Upper lobe of left lung (tissue), 6 donors: ENCODE data around the gene STOML1. TPM values are rescaled to one million over a fixed set of nuclear protein-coding genes. Genes with fewer than 3 reads are reported as not detected.
A peak's percentile ranks its signal among the peaks of the same experiment; 100 is the strongest.

ENCODE experiments used
- ATAC-seq, 2 donors: fragments of 200-7000 bp; cut with Tn5 transposase; one replicate each; pipeline ENCODE4 v1.9.1; 2022; ENCODE audit warnings: mild to moderate bottlenecking in 2 of 2, moderate library complexity in 2 of 2; ENCODE audit not compliant: low FRiP score in 2 of 2
- DNase-seq, 2 donors: peaks; one replicate each; pipeline ENCODE4 v3.0.0-alpha.2; 2019 to 2020
- H3K27ac ChIP-seq, 4 donors: fragments of 200-600 bp; sonication (generic); one replicate each; pipeline ENCODE4 v1.5.1; 2016 to 2019
- H3K27me3 ChIP-seq, 4 donors: fragments of 200-600 bp; sonication (generic); one replicate each; pipeline ENCODE4 v1.5.1; 2017 to 2019
- H3K36me3 ChIP-seq, 4 donors: fragments of 200-600 bp; sonication (generic); one replicate each; pipeline ENCODE4 v1.5.1; 2016 to 2019
- H3K4me1 ChIP-seq, 4 donors: fragments of 200-600 bp; sonication (generic); one replicate each; pipeline ENCODE4 v1.5.1; 2018 to 2019
- H3K4me3 ChIP-seq, 4 donors: fragments of 200-600 bp; sonication (generic); one replicate each; pipeline ENCODE4 v1.5.1; 2017 to 2019; ENCODE audit warnings: mild to moderate bottlenecking in 2 of 4, moderate library complexity in 1 of 4
- H3K9me3 ChIP-seq, 4 donors: fragments of 200-600 bp; sonication (generic); one replicate each; pipeline ENCODE4 v1.5.1; 2018 to 2019
- EP300 ChIP-seq, 4 donors: sonication (generic); formaldehyde crosslinking; IDR thresholded peaks; one replicate each; pipeline ENCODE4 v1.5.1; 2017; ENCODE audit warnings: antibody characterized with exemption in 4 of 4, control low read depth in 2 of 4
- POLR2A ChIP-seq, 4 donors: fragments of 450-650 bp; IDR thresholded peaks; one replicate each; pipeline ENCODE4 v1.5.1; 2016 to 2017; ENCODE audit warnings: antibody characterized with exemption in 4 of 4, mild to moderate bottlenecking in 2 of 4
- POLR2AphosphoS5 ChIP-seq, 2 donors: sonication (generic); formaldehyde crosslinking; IDR thresholded peaks; one replicate each; pipeline ENCODE4 v1.5.1; 2017; ENCODE audit warnings: antibody characterized with exemption in 2 of 2
- WGBS, 2 donors: methylation state at CpG; one replicate each; pipeline ENCODE4 v1.1.5; 2017 to 2018; 5-methylcytosine and 5-hydroxymethylcytosine counted together
- total RNA-seq, 6 donors: library from RNA; depleted of rRNA in 4 of 6; stranded (reverse); fragments of >200 nt in 4 of 6; gene quantifications; one replicate each; pipeline versions ENCODE4 v1.1.0 to v1.2.1, GENCODE V29; 2016 to 2021
- TF ChIP-seq, protein P1 (sequence below), 6 experiments: fragments of 450-650 bp in 4 of 6; fragments of 200-600 bp in 2 of 6; sonication (generic) in 2 of 6; IDR thresholded peaks; one replicate each; pipeline ENCODE4 v1.5.1; 2016 to 2019; ENCODE audit warnings: antibody characterized with exemption in 6 of 6
- donor health status: DM: no; HTN: no; CAD: no; lungs with moderate emphysema.
- donor health status: DM: no; HTN: yes; CAD: no; lungs with severe emphysema.

STOML1 gene
- total RNA-seq, 6 donors from 2014 or later: 12.2 to 23.3 (median 18.3) TPM

DNA sequence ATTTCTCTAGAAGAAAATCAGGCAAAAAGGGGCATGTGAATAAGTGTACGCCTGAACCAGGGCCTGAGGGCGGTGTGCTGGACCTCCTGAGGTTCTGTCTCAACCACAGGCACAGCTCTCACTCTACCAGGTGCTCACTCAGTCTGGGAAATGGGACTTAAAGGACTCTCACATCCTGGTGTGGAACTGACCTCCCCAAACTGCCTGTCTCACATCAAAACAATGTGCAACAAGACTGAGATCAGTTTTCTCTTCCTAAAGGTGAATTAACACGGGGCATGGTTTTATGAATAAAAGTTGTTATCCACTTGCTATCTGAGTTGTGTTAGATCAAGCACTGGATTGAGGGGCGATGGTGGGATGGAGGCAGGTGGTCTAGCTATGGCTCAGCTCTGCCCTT is 4.8 kb downstream of the STOML1 start:
- peaks cover 0 to 17% (median 3%) of the 10 kb centered on the region in 4 donors for H3K36me3 ChIP-seq
- TF ChIP-seq EP300 (IDR thresholded peaks at IDR 0.05) (no peak), POLR2AphosphoS5 (IDR thresholded peaks at IDR 0.05) (no peak), POLR2A (IDR thresholded peaks at IDR 0.05) (no peak)
- TF ChIP-seq, protein P1, sequence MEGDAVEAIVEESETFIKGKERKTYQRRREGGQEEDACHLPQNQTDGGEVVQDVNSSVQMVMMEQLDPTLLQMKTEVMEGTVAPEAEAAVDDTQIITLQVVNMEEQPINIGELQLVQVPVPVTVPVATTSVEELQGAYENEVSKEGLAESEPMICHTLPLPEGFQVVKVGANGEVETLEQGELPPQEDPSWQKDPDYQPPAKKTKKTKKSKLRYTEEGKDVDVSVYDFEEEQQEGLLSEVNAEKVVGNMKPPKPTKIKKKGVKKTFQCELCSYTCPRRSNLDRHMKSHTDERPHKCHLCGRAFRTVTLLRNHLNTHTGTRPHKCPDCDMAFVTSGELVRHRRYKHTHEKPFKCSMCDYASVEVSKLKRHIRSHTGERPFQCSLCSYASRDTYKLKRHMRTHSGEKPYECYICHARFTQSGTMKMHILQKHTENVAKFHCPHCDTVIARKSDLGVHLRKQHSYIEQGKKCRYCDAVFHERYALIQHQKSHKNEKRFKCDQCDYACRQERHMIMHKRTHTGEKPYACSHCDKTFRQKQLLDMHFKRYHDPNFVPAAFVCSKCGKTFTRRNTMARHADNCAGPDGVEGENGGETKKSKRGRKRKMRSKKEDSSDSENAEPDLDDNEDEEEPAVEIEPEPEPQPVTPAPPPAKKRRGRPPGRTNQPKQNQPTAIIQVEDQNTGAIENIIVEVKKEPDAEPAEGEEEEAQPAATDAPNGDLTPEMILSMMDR (IDR thresholded peaks at IDR 0.05): no peak

DNA sequence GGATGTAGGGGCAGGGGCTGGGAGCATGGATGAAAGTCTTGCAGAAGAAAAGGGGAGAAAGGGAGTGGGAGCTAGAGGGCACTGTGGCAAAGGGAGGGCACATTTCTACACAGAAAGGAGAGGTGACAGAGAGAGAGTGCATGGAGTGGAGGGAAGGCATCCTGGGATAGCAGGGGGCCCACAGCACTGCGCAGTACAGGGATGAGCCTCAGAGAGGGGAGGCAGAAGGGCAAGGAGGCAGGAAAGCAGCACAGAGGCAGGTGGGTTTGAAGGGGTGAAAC is 5.4 kb downstream of the STOML1 start:
- H3K4me3 ChIP-seq: no peak overlapping the region
- no peak for ATAC-seq
- H3K9me3 ChIP-seq: no peaks in the 10 kb centered on the region
- peaks cover 83 to 100% (median 98%) of the 10 kb centered on the region in 4 donors for H3K4me1 ChIP-seq
- H3K27me3 ChIP-seq: no peaks in the 10 kb centered on the region
- DNase-seq: no peak
- peak overlapping the region; percentile 92 to 99 (median 96) for H3K27ac ChIP-seq
- TF ChIP-seq, protein P1 (IDR thresholded peaks at IDR 0.05): no peak
- TF ChIP-seq POLR2AphosphoS5 (IDR thresholded peaks at IDR 0.05) (no peak), EP300 (IDR thresholded peaks at IDR 0.05) (no peak), POLR2A (IDR thresholded peaks at IDR 0.05) (no peak)
- peaks cover 0 to 17% (median 3%) of the 10 kb centered on the region in 4 donors for H3K36me3 ChIP-seq
- 96 to 100% methylated on average over 1 of the region's 1 CpG for WGBS, 2 donors

More for the DNA sequence above, 4.8 kb downstream of the STOML1 start:
- ATAC-seq (no peak), DNase-seq (no peak)
- 80 to 81% methylated on average over 4 of the region's 4 CpGs for WGBS, 2 donors
- Histone ChIP-seq H3K27ac (peak overlapping the region; percentile 92 to 99 (median 96)), H3K4me1 (peaks cover 79 to 96% (median 93%) of the 10 kb centered on the region in 4 donors), H3K4me3 (no peak overlapping the region), H3K27me3 (no peaks in the 10 kb centered on the region), H3K9me3 (no peaks in the 10 kb centered on the region)

DNA sequence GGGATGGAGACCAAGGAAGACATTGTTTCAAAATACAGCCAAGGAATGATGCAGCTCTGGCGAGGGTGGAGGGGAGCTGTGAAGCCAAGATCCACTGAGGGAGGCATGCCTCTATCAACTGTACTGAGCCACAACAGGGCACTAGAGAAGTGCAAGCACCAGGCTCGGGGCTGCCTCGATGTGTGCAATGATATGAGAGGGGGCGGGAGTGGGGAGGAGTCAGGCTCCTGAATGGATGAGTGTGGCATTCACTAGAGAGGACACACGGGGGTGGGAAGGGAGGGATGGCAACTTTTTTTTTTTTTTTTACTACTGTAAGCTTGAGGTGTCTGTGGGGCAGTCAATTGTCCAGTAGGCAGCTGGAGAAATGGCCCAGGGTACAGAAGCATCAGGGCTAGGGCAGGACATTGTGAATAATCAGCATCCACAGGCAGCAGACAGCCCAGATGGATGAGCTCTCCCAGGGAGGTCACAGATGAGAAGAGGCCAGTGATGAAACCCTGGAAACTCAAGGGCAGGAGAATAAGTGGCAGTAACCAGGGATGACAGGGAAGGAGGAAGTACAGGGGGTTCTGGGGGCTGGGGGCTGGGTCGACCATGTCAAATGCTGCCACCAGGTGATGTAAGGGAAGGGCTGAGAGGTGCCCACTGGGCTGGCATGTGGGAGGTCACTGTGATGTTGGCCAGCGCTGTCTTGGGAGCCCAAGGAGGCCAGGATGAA is 5.9 kb downstream of the STOML1 start:
- ATAC-seq (no peak), DNase-seq (no peak)
- Histone ChIP-seq H3K27me3 (no peaks in the 10 kb centered on the region), H3K36me3 (peaks cover 0 to 17% (median 3%) of the 10 kb centered on the region in 4 donors), H3K4me1 (peaks cover 83 to 100% (median 98%) of the 10 kb centered on the region in 4 donors), H3K27ac (peak overlapping the region; percentile 92 to 99 (median 96)), H3K9me3 (no peaks in the 10 kb centered on the region), H3K4me3 (no peak overlapping the region)
- 52% methylated on average over 7 of the region's 7 CpGs for WGBS, 2 donors
- no peak for TF ChIP-seq POLR2AphosphoS5 (IDR thresholded peaks at IDR 0.05)
- TF ChIP-seq, protein P1 (IDR thresholded peaks at IDR 0.05): no peak
- no peak for TF ChIP-seq POLR2A (IDR thresholded peaks at IDR 0.05)
- no peak for TF ChIP-seq EP300 (IDR thresholded peaks at IDR 0.05)

DNA sequence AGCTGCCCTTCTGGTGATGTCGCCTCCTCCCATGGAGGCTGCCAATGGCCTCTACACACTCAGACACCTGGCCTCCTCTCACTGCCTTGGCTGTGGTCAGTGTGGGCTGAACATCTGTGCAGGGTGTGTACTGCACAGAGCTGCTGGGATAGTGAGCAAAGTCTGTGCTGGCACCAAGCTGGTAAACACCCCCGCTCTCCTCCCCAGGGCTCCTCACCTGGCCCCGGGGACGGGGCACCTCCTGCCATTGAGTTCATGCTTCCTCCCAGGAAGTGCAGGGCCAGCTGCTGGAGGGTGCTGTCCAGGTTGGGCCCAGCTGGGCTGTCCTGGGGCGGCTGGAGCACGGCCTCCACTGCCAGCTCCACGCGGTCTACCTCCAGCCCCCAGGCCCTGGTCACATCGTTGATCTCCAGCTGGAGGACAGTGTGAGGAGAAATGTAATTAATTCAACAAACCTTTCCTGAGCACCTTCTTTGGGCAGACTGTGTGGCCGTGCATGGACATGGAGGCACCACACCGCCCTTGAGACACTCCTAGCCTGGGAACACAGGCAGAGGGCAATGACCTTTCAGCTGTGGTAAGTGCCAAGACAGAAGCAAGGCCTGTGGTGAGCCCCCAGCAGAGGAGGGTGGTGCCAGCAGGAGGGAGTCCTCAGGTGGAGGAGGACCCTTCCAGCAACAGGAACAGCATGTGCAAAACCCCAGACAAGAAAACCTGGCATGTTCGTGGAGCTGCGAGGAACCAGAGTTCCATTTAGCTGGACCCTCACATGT is 6.8 kb downstream of the STOML1 start:
- Histone ChIP-seq H3K27me3 (no peaks in the 10 kb centered on the region), H3K4me3 (no peak overlapping the region), H3K36me3 (peaks cover 0 to 17% (median 3%) of the 10 kb centered on the region in 4 donors), H3K9me3 (no peaks in the 10 kb centered on the region), H3K27ac (peak overlapping the region; percentile 93 to 99 (median 96)), H3K4me1 (peaks cover 79 to 92% (median 90%) of the 10 kb centered on the region in 4 donors)
- peak in 1 of 2 donors; percentile 54 for DNase-seq
- TF ChIP-seq POLR2A (IDR thresholded peaks at IDR 0.05): no peak
- TF ChIP-seq POLR2AphosphoS5 (IDR thresholded peaks at IDR 0.05): no peak
- TF ChIP-seq EP300 (IDR thresholded peaks at IDR 0.05): no peak
- TF ChIP-seq, protein P1 (IDR thresholded peaks at IDR 0.05): no peak
- ATAC-seq: no peak
- whole genome bisulfite sequencing, 2 donors: 82% methylated on average over 7 to 11 of the region's 13 CpGs
